ENCODE results near the gene MS4A14.
"Not testable (repeated sequence)": the region's sequence is repeated elsewhere in the genome, so short reads cannot be mapped to it uniquely, and the experiment has no call there.

Gene MS4A14

DNA sequence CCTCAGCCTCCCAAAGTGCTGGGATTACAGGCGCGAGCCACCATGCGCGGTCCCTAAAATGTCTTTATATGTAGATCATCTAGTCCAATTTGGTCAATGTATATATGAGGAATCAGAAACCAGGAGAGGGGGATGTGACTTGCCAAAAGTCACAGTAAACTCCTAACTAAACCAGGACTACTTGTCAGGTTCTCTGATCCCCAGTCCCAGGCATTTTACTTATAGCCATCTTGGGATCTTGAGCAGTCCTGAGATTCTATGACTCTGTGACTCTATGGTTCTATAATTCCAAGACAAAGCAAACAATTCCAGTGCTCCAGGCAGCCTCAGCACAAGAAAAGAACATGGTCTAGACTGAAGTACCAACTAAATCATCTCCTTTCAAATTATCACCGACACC, 33.0 kb downstream of the MS4A14 start, which contains the start of gene MS4A5:
MS4A5 (plus strand) TSS at position 301 of the 400 bp plus-strand sequence. CDS start 103 bp downstream, outside the sequence.
- Histone ChIP-seq H3K4me1 (ENCODE audit: control insufficient read depth in 1 of 2, insufficient read depth in 2 of 2, low read length in 2 of 2) (no peaks in the 10 kb centered on the region), H3K36me3 (ENCODE audit: control insufficient read depth in 1 of 2, insufficient read depth in 2 of 2, low read length in 2 of 2) (no peaks in the 10 kb centered on the region), H3K4me3 (ENCODE audit: low read depth in 1 of 2, low read length in 2 of 2) (no peak within 1 kb of the TSS), H3K27ac (ENCODE audit: low read depth, low read length) (no peak within 1 kb of the TSS), H3K9me3 (ENCODE audit: control insufficient read depth in 1 of 2, low read length in 2 of 2) (no peaks in the 10 kb centered on the region), H3K27me3 (ENCODE audit: control insufficient read depth in 1 of 2, insufficient read depth in 2 of 2, low read length in 2 of 2) (no peaks in the 10 kb centered on the region), H3K9ac (ENCODE audit: low read depth in 1 of 2, low read length in 2 of 2) (no peak within 1 kb of the TSS)

DNA sequence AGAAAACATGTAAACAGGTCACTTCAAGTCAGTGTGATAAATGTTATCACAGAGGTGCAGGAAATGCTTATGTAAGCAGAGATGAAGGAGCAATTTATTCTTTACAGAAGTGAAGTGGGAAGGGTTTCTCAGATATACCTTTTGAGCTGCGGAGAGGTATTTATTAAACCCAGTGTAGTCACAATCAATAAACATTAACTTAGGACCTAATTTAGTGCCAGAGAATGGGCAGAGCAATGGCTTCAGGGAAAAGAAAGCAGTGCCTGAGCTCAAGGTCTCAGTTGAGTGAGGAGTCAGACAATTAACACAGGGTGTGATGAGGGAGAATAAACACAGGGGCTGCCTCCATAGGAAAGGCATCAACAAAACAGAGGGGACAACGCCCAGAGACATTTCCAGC, 35.0 kb downstream of the MS4A14 start:
- Histone ChIP-seq H3K9ac (ENCODE audit: low read depth in 1 of 2, low read length in 2 of 2) (no peak overlapping the region), H3K27ac (ENCODE audit: low read depth, low read length) (no peak overlapping the region), H3K4me3 (ENCODE audit: low read depth in 1 of 2, low read length in 2 of 2) (no peak overlapping the region), H3K4me1 (ENCODE audit: control insufficient read depth in 1 of 2, insufficient read depth in 2 of 2, low read length in 2 of 2) (no peaks in the 10 kb centered on the region), H3K9me3 (ENCODE audit: control insufficient read depth in 1 of 2, low read length in 2 of 2) (no peaks in the 10 kb centered on the region), H3K27me3 (ENCODE audit: control insufficient read depth in 1 of 2, insufficient read depth in 2 of 2, low read length in 2 of 2) (no peaks in the 10 kb centered on the region), H3K36me3 (ENCODE audit: control insufficient read depth in 1 of 2, insufficient read depth in 2 of 2, low read length in 2 of 2) (no peaks in the 10 kb centered on the region)

DNA sequence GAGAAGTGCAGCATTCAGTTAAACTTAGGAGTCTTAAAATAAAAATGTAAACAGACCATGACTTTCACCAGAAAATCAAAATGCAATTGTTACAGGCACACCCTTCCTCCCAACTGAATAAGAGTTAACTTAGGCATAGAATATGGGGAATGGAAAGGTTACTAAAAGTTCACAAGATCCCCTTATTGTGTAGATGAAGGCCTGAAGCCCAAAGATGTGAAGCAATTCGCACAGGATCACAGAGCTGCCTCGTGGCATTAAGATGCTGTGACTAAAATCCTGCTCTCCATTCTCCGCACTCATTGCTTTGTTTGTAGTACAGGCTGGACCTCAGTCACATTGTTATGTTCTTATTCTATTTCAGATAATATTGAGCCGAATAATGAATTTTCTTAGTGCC, 37.1 kb downstream of the MS4A14 start:
- no peaks in the 10 kb centered on the region for H3K27me3 ChIP-seq (ENCODE audit: control insufficient read depth in 1 of 2, insufficient read depth in 2 of 2, low read length in 2 of 2)
- no peaks in the 10 kb centered on the region for H3K9me3 ChIP-seq (ENCODE audit: control insufficient read depth in 1 of 2, low read length in 2 of 2)
- H3K36me3 ChIP-seq (ENCODE audit: control insufficient read depth in 1 of 2, insufficient read depth in 2 of 2, low read length in 2 of 2) = no peaks in the 10 kb centered on the region
- H3K4me3 ChIP-seq (ENCODE audit: low read depth in 1 of 2, low read length in 2 of 2) = no peak overlapping the region
- H3K9ac ChIP-seq (ENCODE audit: low read depth in 1 of 2, low read length in 2 of 2) = no peak overlapping the region
- no peaks in the 10 kb centered on the region for H3K4me1 ChIP-seq (ENCODE audit: control insufficient read depth in 1 of 2, insufficient read depth in 2 of 2, low read length in 2 of 2)
- no peak overlapping the region for H3K27ac ChIP-seq (ENCODE audit: low read depth, low read length)

- peaks cover 0 to 5% of the 10 kb centered on the region in 2 donors for H3K4me1 ChIP-seq (ENCODE audit: control insufficient read depth in 1 of 2, insufficient read depth in 2 of 2, low read length in 2 of 2)
- H3K9me3 ChIP-seq (ENCODE audit: control insufficient read depth in 1 of 2, low read length in 2 of 2) = no peaks in the 10 kb centered on the region
- peak overlapping the region in 1 of 2 donors; percentile 50 for H3K4me3 ChIP-seq (ENCODE audit: low read depth in 1 of 2, low read length in 2 of 2)
Measured at GRCh38 chr11:60447070-60447469, 50.8 kb downstream of the MS4A14 start.

DNA sequence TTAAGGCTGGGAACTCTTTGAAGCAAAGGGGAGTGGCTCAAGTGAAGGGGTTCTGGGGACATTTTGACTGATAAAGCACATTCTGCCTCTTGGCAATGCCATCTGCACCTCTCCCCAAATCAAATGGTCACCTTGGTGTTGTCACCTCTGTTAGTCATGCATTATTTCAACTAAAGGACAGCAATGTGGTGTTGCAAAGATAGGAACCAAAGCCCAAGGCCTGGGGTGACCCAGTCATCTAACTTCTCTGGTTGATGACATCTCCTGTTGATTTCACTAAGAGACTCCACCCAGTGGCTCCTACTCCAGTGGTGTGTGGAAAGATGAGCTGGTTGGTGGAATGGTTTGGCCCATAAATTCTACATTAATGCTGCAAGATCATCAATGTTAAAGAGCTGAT, 51.6 kb downstream of the MS4A14 start:
- Histone ChIP-seq H3K4me3 (ENCODE audit: low read depth in 1 of 2, low read length in 2 of 2) (no peak overlapping the region), H3K9ac (ENCODE audit: low read depth in 1 of 2, low read length in 2 of 2) (no peak overlapping the region), H3K9me3 (ENCODE audit: control insufficient read depth in 1 of 2, low read length in 2 of 2) (no peaks in the 10 kb centered on the region), H3K27ac (ENCODE audit: low read depth, low read length) (no peak overlapping the region), H3K4me1 (ENCODE audit: control insufficient read depth in 1 of 2, insufficient read depth in 2 of 2, low read length in 2 of 2) (peaks cover 0 to 5% of the 10 kb centered on the region in 2 donors), H3K27me3 (ENCODE audit: control insufficient read depth in 1 of 2, insufficient read depth in 2 of 2, low read length in 2 of 2) (no peaks in the 10 kb centered on the region), H3K36me3 (ENCODE audit: control insufficient read depth in 1 of 2, insufficient read depth in 2 of 2, low read length in 2 of 2) (no peaks in the 10 kb centered on the region)

More at GRCh38 chr11:60447070-60447469, 50.8 kb downstream of the MS4A14 start:
- no peaks in the 10 kb centered on the region for H3K36me3 ChIP-seq (ENCODE audit: control insufficient read depth in 1 of 2, insufficient read depth in 2 of 2, low read length in 2 of 2)
- no peak overlapping the region for H3K27ac ChIP-seq (ENCODE audit: low read depth, low read length)
- no peak overlapping the region for H3K9ac ChIP-seq (ENCODE audit: low read depth in 1 of 2, low read length in 2 of 2)
- no peaks in the 10 kb centered on the region for H3K27me3 ChIP-seq (ENCODE audit: control insufficient read depth in 1 of 2, insufficient read depth in 2 of 2, low read length in 2 of 2)

DNA sequence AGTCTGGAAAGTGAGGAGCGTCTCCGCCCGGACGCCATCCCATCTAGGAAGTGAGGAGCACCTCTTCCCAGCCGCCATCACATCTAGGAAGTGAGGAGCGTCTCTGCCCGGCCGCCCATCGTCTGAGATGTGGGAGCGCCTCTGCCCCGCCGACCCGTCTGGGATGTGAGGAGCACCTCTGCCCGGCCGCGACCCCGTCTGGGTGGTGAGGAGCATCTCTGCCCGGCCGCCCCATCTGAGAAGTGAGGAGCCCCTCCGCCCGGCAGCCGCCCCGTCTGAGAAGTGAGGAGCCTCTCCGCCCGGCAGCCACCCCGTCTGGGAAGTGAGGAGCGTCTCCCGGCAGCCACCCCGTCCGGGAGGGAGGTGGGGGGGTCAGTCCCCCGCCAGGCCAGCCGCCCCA, 54.9 kb downstream of the MS4A14 start:
- H3K36me3 ChIP-seq (ENCODE audit: control insufficient read depth in 1 of 2, insufficient read depth in 2 of 2, low read length in 2 of 2); H3K27ac ChIP-seq (ENCODE audit: low read depth, low read length); H3K4me3 ChIP-seq (ENCODE audit: low read depth in 1 of 2, low read length in 2 of 2); H3K4me1 ChIP-seq (ENCODE audit: control insufficient read depth in 1 of 2, insufficient read depth in 2 of 2, low read length in 2 of 2); H3K9ac ChIP-seq (ENCODE audit: low read depth in 1 of 2, low read length in 2 of 2); H3K9me3 ChIP-seq (ENCODE audit: control insufficient read depth in 1 of 2, low read length in 2 of 2); H3K27me3 ChIP-seq (ENCODE audit: control insufficient read depth in 1 of 2, insufficient read depth in 2 of 2, low read length in 2 of 2): not testable (repeated sequence)

- Histone ChIP-seq H3K4me3 (ENCODE audit: low read depth in 1 of 2, low read length in 2 of 2) (no peak overlapping the region), H3K27me3 (ENCODE audit: control insufficient read depth in 1 of 2, insufficient read depth in 2 of 2, low read length in 2 of 2) (no peaks in the 10 kb centered on the region), H3K9me3 (ENCODE audit: control insufficient read depth in 1 of 2, low read length in 2 of 2) (no peaks in the 10 kb centered on the region), H3K36me3 (ENCODE audit: control insufficient read depth in 1 of 2, insufficient read depth in 2 of 2, low read length in 2 of 2) (no peaks in the 10 kb centered on the region), H3K4me1 (ENCODE audit: control insufficient read depth in 1 of 2, insufficient read depth in 2 of 2, low read length in 2 of 2) (no peaks in the 10 kb centered on the region), H3K9ac (ENCODE audit: low read depth in 1 of 2, low read length in 2 of 2) (no peak overlapping the region), H3K27ac (ENCODE audit: low read depth, low read length) (no peak overlapping the region)
Measured at GRCh38 chr11:60454212-60454611, 58.0 kb downstream of the MS4A14 start.

- H3K9me3 ChIP-seq (ENCODE audit: control insufficient read depth in 1 of 2, low read length in 2 of 2) = no peaks in the 10 kb centered on the region
- no peaks in the 10 kb centered on the region for H3K4me1 ChIP-seq (ENCODE audit: control insufficient read depth in 1 of 2, insufficient read depth in 2 of 2, low read length in 2 of 2)
- H3K27me3 ChIP-seq (ENCODE audit: control insufficient read depth in 1 of 2, insufficient read depth in 2 of 2, low read length in 2 of 2) = no peaks in the 10 kb centered on the region
- H3K9ac ChIP-seq (ENCODE audit: low read depth in 1 of 2, low read length in 2 of 2) = no peak within 1 kb of the TSS
- no peak within 1 kb of the TSS for H3K27ac ChIP-seq (ENCODE audit: low read depth, low read length)
- H3K4me3 ChIP-seq (ENCODE audit: low read depth in 1 of 2, low read length in 2 of 2) = no peak within 1 kb of the TSS
- H3K36me3 ChIP-seq (ENCODE audit: control insufficient read depth in 1 of 2, insufficient read depth in 2 of 2, low read length in 2 of 2) = no peaks in the 10 kb centered on the region
Measured at GRCh38 chr11:60455531-60456042, 59.3 kb downstream of the MS4A14 start, which contains the start of gene MS4A1. TSS of gene MS4A1 (plus strand) at chr11:60455847. CDS start at chr11:60462375, 6,528 bp downstream.

GRCh38 chr11:60457576-60457975, 61.3 kb downstream of the MS4A14 start:
- Histone ChIP-seq H3K4me1 (ENCODE audit: control insufficient read depth in 1 of 2, insufficient read depth in 2 of 2, low read length in 2 of 2) (no peaks in the 10 kb centered on the region), H3K27me3 (ENCODE audit: control insufficient read depth in 1 of 2, insufficient read depth in 2 of 2, low read length in 2 of 2) (no peaks in the 10 kb centered on the region), H3K9ac (ENCODE audit: low read depth in 1 of 2, low read length in 2 of 2) (no peak overlapping the region), H3K27ac (ENCODE audit: low read depth, low read length) (no peak overlapping the region), H3K4me3 (ENCODE audit: low read depth in 1 of 2, low read length in 2 of 2) (no peak overlapping the region), H3K36me3 (ENCODE audit: control insufficient read depth in 1 of 2, insufficient read depth in 2 of 2, low read length in 2 of 2) (no peaks in the 10 kb centered on the region), H3K9me3 (ENCODE audit: control insufficient read depth in 1 of 2, low read length in 2 of 2) (no peaks in the 10 kb centered on the region)

GRCh38 chr11:60459345-60459744, 63.1 kb downstream of the MS4A14 start:
- Histone ChIP-seq H3K4me3 (ENCODE audit: low read depth in 1 of 2, low read length in 2 of 2) (no peak overlapping the region), H3K9me3 (ENCODE audit: control insufficient read depth in 1 of 2, low read length in 2 of 2) (no peaks in the 10 kb centered on the region), H3K27ac (ENCODE audit: low read depth, low read length) (no peak overlapping the region), H3K36me3 (ENCODE audit: control insufficient read depth in 1 of 2, insufficient read depth in 2 of 2, low read length in 2 of 2) (no peaks in the 10 kb centered on the region), H3K4me1 (ENCODE audit: control insufficient read depth in 1 of 2, insufficient read depth in 2 of 2, low read length in 2 of 2) (no peaks in the 10 kb centered on the region), H3K27me3 (ENCODE audit: control insufficient read depth in 1 of 2, insufficient read depth in 2 of 2, low read length in 2 of 2) (no peaks in the 10 kb centered on the region), H3K9ac (ENCODE audit: low read depth in 1 of 2, low read length in 2 of 2) (no peak overlapping the region)

Measured in duodenal mucosa (tissue), 2 donors.